DND-41 (cell line): Measurements from ENCODE around the gene TMEM54.

Experiments used
- ATAC-seq: fragments of 200-7000 bp; cut with Tn5 transposase; 3 replicates; pipeline ENCODE4 v1.9.1; 2021; ENCODE audit warnings: low read depth; ENCODE audit not compliant: insufficient read depth
- DNase-seq: peaks from one replicate; pipeline ENCODE4 v3.0.0-alpha.2; 2020
- H2AFZ ChIP-seq: 2 replicates; pipeline ENCODE4 v1.6.0; 2012; ENCODE audit warnings: low read depth, low read length
- H3K27ac ChIP-seq: 2 replicates; pipeline ENCODE4 v1.5.1; 2012; ENCODE audit warnings: low read length, inconsistent platforms
- H3K27me3 ChIP-seq: fragments of 200-600 bp; sonication (generic); 2 replicates; pipeline ENCODE4 v1.6.0; 2012; ENCODE audit warnings: low read length, mild to moderate bottlenecking, inconsistent platforms; ENCODE audit not compliant: insufficient read depth, poor library complexity
- H3K36me3 ChIP-seq: 2 replicates; pipeline ENCODE4 v1.5.1; 2012; ENCODE audit warnings: low read length, inconsistent platforms; ENCODE audit not compliant: insufficient read depth
- H3K4me1 ChIP-seq: 2 replicates; pipeline ENCODE4 v1.5.1; 2012; ENCODE audit warnings: mild to moderate bottlenecking, low read length; ENCODE audit not compliant: insufficient read depth
- H3K4me2 ChIP-seq: 2 replicates; pipeline ENCODE4 v1.6.0; 2012; ENCODE audit warnings: mild to moderate bottlenecking, moderate library complexity, low read length, inconsistent platforms; ENCODE audit not compliant: insufficient read depth
- H3K4me3 ChIP-seq, 2 experiments: fragments of 200-600 bp in 1 of 2; shearing (Covaris generic) in 1 of 2; 2 replicates each; pipeline ENCODE4 v1.5.1; 2012 to 2016; ENCODE audit warnings: inconsistent platforms in 2 of 2, low read length in 2 of 2, mild to moderate bottlenecking in 2 of 2, low read depth in 1 of 2, moderate library complexity in 1 of 2
- H3K79me2 ChIP-seq: 2 replicates; pipeline ENCODE4 v1.6.0; 2012; ENCODE audit warnings: low read length, inconsistent platforms; ENCODE audit not compliant: insufficient read depth
- H3K9ac ChIP-seq: 2 replicates; pipeline ENCODE4 v1.6.0; 2012; ENCODE audit warnings: low read depth, mild to moderate bottlenecking, inconsistent platforms, low read length, moderate library complexity
- H3K9me3 ChIP-seq: 2 replicates; pipeline ENCODE4 v1.5.1; 2012; ENCODE audit warnings: low read length, moderate library complexity, mild to moderate bottlenecking, inconsistent platforms; ENCODE audit not compliant: insufficient read depth, severe bottlenecking
- H4K20me1 ChIP-seq: 2 replicates; pipeline ENCODE4 v1.6.0; 2012; ENCODE audit warnings: low read length; ENCODE audit not compliant: insufficient read depth
- EZH2 ChIP-seq: IDR thresholded peaks from 3 replicates; pipeline ENCODE4 v1.6.1; 2012; ENCODE audit warnings: borderline replicate concordance, low read depth, mild to moderate bottlenecking, moderate library complexity, low read length, inconsistent platforms; ENCODE audit not compliant: severe bottlenecking
- TF ChIP-seq, protein P1 (sequence below): IDR thresholded peaks from 2 replicates; pipeline ENCODE4 v1.5.1; 2012; ENCODE audit warnings: borderline replicate concordance, low read length, moderate library complexity, mild to moderate bottlenecking; ENCODE audit not compliant: poor library complexity, severe bottlenecking; ENCODE audit errors: extremely low read depth

TMEM54 gene

DNA sequence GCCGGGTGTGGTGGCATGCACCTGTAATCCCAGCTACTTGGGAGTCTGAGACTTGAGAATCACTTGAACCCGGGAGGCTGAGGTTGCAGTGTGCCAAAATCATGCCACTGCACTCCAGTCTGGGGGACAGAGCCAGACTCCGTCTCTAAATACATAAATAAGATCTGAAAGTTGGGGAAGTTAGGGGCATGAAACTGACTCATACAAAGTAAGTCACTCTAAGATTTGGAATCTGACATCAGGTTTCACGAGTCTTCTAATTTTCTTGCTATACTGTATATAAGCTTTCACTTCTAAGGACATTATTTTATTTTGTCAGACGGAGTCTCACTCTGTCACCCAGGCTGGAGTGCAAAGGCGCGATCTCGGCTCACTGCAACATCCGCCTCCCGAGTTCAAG is 33.3 kb upstream of the TMEM54 start:
- Histone ChIP-seq H3K4me1 (no peaks in the 10 kb centered on the region), H3K4me2 (no peak overlapping the region), H4K20me1 (no peaks in the 10 kb centered on the region)

DNA sequence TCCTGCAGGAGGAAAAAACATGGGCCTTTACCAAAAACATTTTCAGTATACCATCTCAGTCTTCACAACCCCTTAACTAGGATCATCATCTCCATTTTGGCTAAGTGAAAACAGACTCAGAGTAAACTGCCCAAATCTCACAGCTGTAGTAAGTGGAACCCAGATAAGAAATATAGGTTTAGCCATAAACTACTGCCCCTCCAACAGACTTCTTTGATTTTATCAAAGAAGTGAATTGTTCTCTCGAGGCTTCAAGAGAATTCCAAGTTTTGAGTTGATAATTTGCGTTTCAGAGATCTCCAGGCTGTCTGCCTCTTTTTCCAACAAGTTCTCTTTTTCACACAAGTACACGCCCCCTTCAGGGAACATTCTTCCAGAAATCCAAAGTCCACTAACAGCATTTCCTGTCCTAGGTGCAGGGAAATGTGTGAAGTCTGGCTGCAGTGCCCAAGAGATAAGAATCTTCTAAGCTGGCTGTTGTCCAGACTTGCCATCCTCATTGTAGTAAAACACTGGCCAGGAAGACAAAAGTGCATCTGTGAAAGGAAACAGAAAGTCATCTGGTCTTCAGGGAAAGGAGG is 32.6 kb upstream of the TMEM54 start:
- no peak for TF ChIP-seq EZH2
- TF ChIP-seq, protein P1, sequence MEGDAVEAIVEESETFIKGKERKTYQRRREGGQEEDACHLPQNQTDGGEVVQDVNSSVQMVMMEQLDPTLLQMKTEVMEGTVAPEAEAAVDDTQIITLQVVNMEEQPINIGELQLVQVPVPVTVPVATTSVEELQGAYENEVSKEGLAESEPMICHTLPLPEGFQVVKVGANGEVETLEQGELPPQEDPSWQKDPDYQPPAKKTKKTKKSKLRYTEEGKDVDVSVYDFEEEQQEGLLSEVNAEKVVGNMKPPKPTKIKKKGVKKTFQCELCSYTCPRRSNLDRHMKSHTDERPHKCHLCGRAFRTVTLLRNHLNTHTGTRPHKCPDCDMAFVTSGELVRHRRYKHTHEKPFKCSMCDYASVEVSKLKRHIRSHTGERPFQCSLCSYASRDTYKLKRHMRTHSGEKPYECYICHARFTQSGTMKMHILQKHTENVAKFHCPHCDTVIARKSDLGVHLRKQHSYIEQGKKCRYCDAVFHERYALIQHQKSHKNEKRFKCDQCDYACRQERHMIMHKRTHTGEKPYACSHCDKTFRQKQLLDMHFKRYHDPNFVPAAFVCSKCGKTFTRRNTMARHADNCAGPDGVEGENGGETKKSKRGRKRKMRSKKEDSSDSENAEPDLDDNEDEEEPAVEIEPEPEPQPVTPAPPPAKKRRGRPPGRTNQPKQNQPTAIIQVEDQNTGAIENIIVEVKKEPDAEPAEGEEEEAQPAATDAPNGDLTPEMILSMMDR, result no peak
- Histone ChIP-seq H3K4me2 (no peak overlapping the region), H3K9ac (no peak overlapping the region), H3K9me3 (no peaks in the 10 kb centered on the region), H3K27me3 (no peaks in the 10 kb centered on the region), H3K79me2 (no peaks in the 10 kb centered on the region), H4K20me1 (no peaks in the 10 kb centered on the region), H3K27ac (no peak overlapping the region), H3K4me1 (no peaks in the 10 kb centered on the region), H3K4me3 (no peak overlapping the region), H2AFZ (no peak overlapping the region), H3K36me3 (peaks cover 27% of the 10 kb centered on the region)
- ATAC-seq, result peak; percentile 19; the same call in 1 of the 3 replicates
- no peak for DNase-seq

More for the DNA sequence above, 33.3 kb upstream of the TMEM54 start:
- Histone ChIP-seq H2AFZ (no peak overlapping the region), H3K27me3 (no peaks in the 10 kb centered on the region), H3K9ac (no peak overlapping the region), H3K79me2 (no peaks in the 10 kb centered on the region), H3K36me3 (peaks cover 27% of the 10 kb centered on the region), H3K9me3 (no peaks in the 10 kb centered on the region), H3K27ac (no peak overlapping the region), H3K4me3 (no peak overlapping the region)
- no peak for DNase-seq
- TF ChIP-seq, protein P1, result no peak
- no peak for ATAC-seq

DNA sequence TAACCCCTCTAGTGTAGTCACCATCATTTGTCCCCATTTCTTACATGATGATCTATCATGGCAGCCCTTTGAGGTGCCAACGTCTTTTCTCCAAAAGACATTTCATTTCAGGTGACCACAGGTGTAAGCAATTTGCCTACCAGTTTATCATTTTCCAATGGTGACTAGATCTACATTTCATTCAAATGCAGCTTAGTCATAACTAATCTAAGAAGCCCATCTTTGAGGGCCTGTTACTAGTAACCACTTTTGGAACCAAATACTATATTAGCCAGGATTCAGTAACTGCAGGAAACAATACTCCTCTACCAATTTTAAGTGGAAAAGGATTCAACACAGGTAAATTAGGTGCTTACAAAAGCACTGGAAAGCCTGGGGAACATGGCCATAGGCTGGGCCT is 30.6 kb upstream of the TMEM54 start:
- TF ChIP-seq, protein P1, result no peak
- H3K4me2 ChIP-seq, result no peak overlapping the region
- no peaks in the 10 kb centered on the region for H3K9me3 ChIP-seq
- H3K4me1 ChIP-seq, result no peaks in the 10 kb centered on the region
- H4K20me1 ChIP-seq, result no peaks in the 10 kb centered on the region
- DNase-seq (no peak), ATAC-seq (no peak)
- H3K4me3 ChIP-seq, result no peak overlapping the region
- H3K79me2 ChIP-seq, result no peaks in the 10 kb centered on the region
- H3K9ac ChIP-seq, result no peak overlapping the region
- H3K36me3 ChIP-seq, result peaks cover 12% of the 10 kb centered on the region
- no peaks in the 10 kb centered on the region for H3K27me3 ChIP-seq
- no peak overlapping the region for H3K27ac ChIP-seq
- H2AFZ ChIP-seq, result no peak overlapping the region

- TF ChIP-seq EZH2, result no peak
- TF ChIP-seq, protein P1, result no peak
These were observed 28.2 kb upstream of the TMEM54 start for GRCh38 chr1:32929366-32929765.

More at GRCh38 chr1:32929366-32929765, 28.2 kb upstream of the TMEM54 start:
- Histone ChIP-seq H3K4me2 (no peak overlapping the region), H3K4me1 (no peaks in the 10 kb centered on the region), H4K20me1 (no peaks in the 10 kb centered on the region), H3K9ac (no peak overlapping the region), H3K79me2 (no peaks in the 10 kb centered on the region), H3K4me3 (no peak overlapping the region), H3K36me3 (no peaks in the 10 kb centered on the region), H2AFZ (no peak overlapping the region), H3K27me3 (no peaks in the 10 kb centered on the region), H3K9me3 (no peaks in the 10 kb centered on the region), H3K27ac (no peak overlapping the region)
- no peak for DNase-seq
- ATAC-seq, result no peak
